Right cardiac atrium (tissue), 5 donors: ENCODE results near the gene PCNX4. TPM values are rescaled to one million over a fixed set of nuclear protein-coding genes. Genes with fewer than 3 reads are reported as not detected.
"Not testable (repeated sequence)": the region's sequence is repeated elsewhere in the genome, so short reads cannot be mapped to it uniquely, and the experiment has no call there.

ENCODE experiments used
- ATAC-seq, 2 donors: fragments of 200-7000 bp; cut with Tn5 transposase; one replicate each; pipeline versions ENCODE4 v1.8.0 to v1.9.1; 2020; ENCODE audit warnings: moderate library complexity in 2 of 2, mild to moderate bottlenecking in 1 of 2
- DNase-seq, 3 donors: peaks; one replicate each; pipeline ENCODE4 v3.0.0-alpha.2; 2020
- H3K27ac ChIP-seq: one replicate; pipeline ENCODE4 v1.5.1; 2013; ENCODE audit warnings: mild to moderate bottlenecking, low read length, control low read depth, moderate library complexity
- H3K27me3 ChIP-seq: one replicate; pipeline ENCODE4 v1.6.1; 2013; ENCODE audit not compliant: control insufficient read depth, insufficient read depth
- H3K4me1 ChIP-seq: one replicate; pipeline ENCODE4 v1.6.1; 2013; ENCODE audit warnings: low read length; ENCODE audit not compliant: control insufficient read depth, insufficient read depth
- H3K4me3 ChIP-seq: one replicate; pipeline ENCODE4 v1.5.1; 2013; ENCODE audit warnings: low read length, control low read depth
- H3K9me3 ChIP-seq: one replicate; pipeline ENCODE4 v1.6.1; 2013; ENCODE audit warnings: low read length; ENCODE audit not compliant: control insufficient read depth
- WGBS: extraction: QIAGEN DNeasy Blood & Tissue Kit; methylation state at CpG from one replicate; pipeline ENCODE4 v1.1.7; 2013; 5-methylcytosine and 5-hydroxymethylcytosine counted together
- intact Hi-C, 4 donors: fragments of 100-400 bp; cut with DNase I; formaldehyde crosslinking; loops; one replicate each; pipeline versions ENCODE4 v1.11.0 to v1.14.0; 2022 to 2023
- polyA plus RNA-seq: library from polyadenylated mRNA; stranded (reverse); fragments of 200-250 nt; gene quantifications from one replicate; pipeline ENCODE4 v1.2.3, GENCODE V29; 2013
- total RNA-seq, 4 donors: library from RNA; stranded (reverse); fragmentation: NEBNext Ultra II Directional; extraction: Animal tissue kit (Norgen Biotek cat#: 25700); gene quantifications; one replicate each; pipeline ENCODE4 v1.2.1, GENCODE V29; 2021
- donor health status: healthy with polysubstance abuse.
- donor health status: DM: no; HTN: yes; CAD: no.
- donor health status: DM: no; HTN: no; CAD: no.
- donor health status: DM: no; HTN: yes; CAD: no; lungs with severe emphysema.
- donor health status: DM: yes; HTN: yes; CAD: no.

PCNX4 gene
- total and polyA plus RNA-seq, 5 donors = 19.5 to 41.3 (median 32.4) TPM

- H3K4me1 ChIP-seq, H3K4me3 ChIP-seq, DNase-seq, ATAC-seq, H3K27ac ChIP-seq, H3K9me3 ChIP-seq, H3K27me3 ChIP-seq: not testable (repeated sequence)
- intact Hi-C loops = loop anchor here in 2 of 4 donors (10.0 kb wide), 1 partner anchor 65 kb away; the partner anchor contains the start of gene DHRS7 (in 2 of the 2)
- WGBS = 96% methylated on average over 7 of the region's 7 CpGs
Observed at GRCh38 chr14:60099855-60100254, 8.1 kb downstream of the PCNX4 start.

GRCh38 chr14:60101786-60102185 is 10.1 kb downstream of the PCNX4 start:
- DNase-seq = no peak
- no peak overlapping the region for H3K4me3 ChIP-seq
- intact Hi-C loops = no loop called here
- no peaks in the 10 kb centered on the region for H3K9me3 ChIP-seq
- H3K27ac ChIP-seq = no peak overlapping the region
- H3K27me3 ChIP-seq = no peaks in the 10 kb centered on the region
- 77% methylated on average over 1 of the region's 1 CpG for WGBS
- peaks cover 3% of the 10 kb centered on the region for H3K4me1 ChIP-seq
- no peak for ATAC-seq

- H3K27me3 ChIP-seq = no peaks in the 10 kb centered on the region
- H3K4me1 ChIP-seq = peaks cover 3% of the 10 kb centered on the region
- H3K27ac ChIP-seq = no peak overlapping the region
- H3K9me3 ChIP-seq = no peaks in the 10 kb centered on the region
- ATAC-seq = no peak
- H3K4me3 ChIP-seq = no peak overlapping the region
- 24% methylated on average over 2 of the region's 2 CpGs for WGBS
- intact Hi-C loops = no loop called here
- no peak for DNase-seq
Observed at GRCh38 chr14:60102389-60102788, 10.7 kb downstream of the PCNX4 start.

DNA sequence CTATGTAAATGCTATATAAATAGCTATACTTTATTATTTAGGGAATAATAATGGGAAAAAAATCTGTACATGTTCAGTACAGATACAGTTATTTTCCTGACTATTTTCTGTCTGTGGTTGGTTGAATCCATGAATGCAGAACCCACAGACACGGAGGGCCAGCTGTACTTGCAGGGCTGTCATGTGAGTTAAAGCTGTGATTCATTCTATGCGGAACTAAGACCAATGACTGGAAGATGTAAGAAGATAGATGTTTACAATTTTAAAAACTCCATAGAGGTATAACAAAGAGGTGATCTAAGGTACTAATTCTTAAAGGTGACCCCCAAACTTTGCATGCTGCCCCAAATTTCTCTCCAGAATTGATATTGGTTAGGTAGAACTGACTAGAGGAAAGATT is 14.6 kb downstream of the PCNX4 start:
- DNase-seq (no peak), ATAC-seq (peak in 1 of 2 donors; percentile 63)
- 44% methylated on average over 2 of the region's 2 CpGs for WGBS
- no peak overlapping the region for H3K27ac ChIP-seq
- H3K4me1 ChIP-seq = peaks cover 3% of the 10 kb centered on the region
- no peaks in the 10 kb centered on the region for H3K27me3 ChIP-seq
- no peaks in the 10 kb centered on the region for H3K9me3 ChIP-seq
- H3K4me3 ChIP-seq = no peak overlapping the region
- intact Hi-C loops = no loop called here

DNA sequence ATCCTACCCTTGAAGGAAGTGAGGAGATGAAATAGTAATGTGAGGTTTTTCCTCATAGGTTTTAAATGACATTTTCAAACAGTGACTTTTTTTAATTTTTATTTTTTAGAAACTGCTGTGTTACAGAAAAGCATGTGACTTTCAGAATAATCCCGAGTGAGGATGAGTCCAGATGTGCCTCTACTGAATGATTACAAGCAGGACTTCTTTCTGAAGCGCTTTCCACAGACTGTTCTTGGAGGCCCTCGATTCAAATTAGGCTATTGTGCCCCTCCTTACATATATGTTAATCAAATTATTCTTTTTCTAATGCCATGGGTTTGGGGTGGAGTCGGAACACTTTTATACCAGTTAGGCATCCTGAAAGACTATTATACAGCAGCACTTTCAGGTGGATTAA is 15.8 kb downstream of the PCNX4 start:
- H3K27ac ChIP-seq = no peak overlapping the region
- ATAC-seq (no peak), DNase-seq (no peak)
- no peaks in the 10 kb centered on the region for H3K27me3 ChIP-seq
- intact Hi-C loops = no loop called here
- H3K9me3 ChIP-seq = no peaks in the 10 kb centered on the region
- peaks cover 3% of the 10 kb centered on the region for H3K4me1 ChIP-seq
- H3K4me3 ChIP-seq = no peak overlapping the region
- 83% methylated on average over 4 of the region's 4 CpGs for WGBS

DNA sequence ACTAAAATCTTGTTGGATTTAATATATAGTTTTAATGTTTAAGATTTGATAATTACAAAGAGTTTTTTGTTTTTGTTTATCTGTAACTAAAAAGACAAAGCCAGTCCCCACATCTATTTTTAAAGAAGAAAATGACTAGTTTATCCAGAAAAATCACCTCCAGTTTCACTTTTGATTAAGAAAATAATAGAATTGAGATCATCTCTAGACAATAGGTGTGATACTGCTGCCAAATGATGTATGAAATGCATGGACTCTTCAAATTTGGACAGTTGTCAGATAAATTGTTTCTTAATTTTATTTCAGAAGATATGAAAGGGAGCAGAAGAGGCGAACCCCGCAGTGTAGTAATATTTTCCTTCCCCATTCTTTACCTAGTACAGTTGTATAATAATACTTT is 20.0 kb downstream of the PCNX4 start:
- Histone ChIP-seq H3K27ac (no peak overlapping the region), H3K4me1 (no peaks in the 10 kb centered on the region), H3K27me3 (no peaks in the 10 kb centered on the region), H3K4me3 (peak overlapping the region; percentile 15), H3K9me3 (no peaks in the 10 kb centered on the region)
- WGBS = 71% methylated on average over 2 of the region's 2 CpGs
- intact Hi-C loops = no loop called here
- DNase-seq (no peak), ATAC-seq (no peak)

DNA sequence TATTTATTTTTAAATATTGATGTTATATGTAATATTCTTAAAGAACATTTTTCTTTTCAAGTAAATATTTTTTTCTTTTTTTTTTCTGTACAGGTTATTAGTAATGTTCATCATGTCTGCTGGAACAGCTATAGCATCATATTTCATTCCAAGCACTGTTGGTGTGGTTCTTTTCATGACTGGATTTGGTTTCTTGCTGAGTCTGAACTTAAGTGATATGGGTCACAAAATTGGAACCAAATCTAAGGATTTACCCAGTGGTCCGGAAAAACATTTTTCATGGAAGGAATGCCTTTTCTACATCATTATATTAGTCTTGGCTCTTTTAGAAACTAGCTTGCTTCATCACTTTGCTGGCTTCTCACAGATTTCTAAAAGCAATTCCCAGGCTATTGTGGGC is 23.2 kb downstream of the PCNX4 start:
- ATAC-seq = no peak
- 0% methylated on average over 1 of the region's 1 CpG for WGBS

DNA sequence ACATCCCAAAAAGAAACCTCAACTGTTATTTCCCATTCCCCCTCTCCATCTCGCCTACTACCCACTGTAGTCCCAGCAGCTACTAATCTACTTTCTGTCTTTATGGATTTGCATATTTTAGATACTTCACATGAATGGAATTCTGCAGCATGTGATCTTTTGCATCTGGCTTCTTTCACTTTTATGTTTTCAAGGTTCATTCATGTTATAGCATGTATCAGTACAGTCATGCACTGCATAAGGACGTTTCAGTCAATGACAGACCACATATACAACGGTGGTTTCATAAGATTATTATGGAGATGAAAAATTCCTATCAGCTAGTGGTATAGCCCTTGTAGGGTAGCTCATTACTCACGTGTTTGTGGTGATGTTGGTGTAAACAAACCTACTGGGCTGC is 24.5 kb downstream of the PCNX4 start:
- WGBS = 77% methylated on average over 4 of the region's 4 CpGs
- intact Hi-C loops = no loop called here
- H3K4me1 ChIP-seq = no peaks in the 10 kb centered on the region

More for the DNA sequence above, 23.2 kb downstream of the PCNX4 start:
- Histone ChIP-seq H3K9me3 (no peaks in the 10 kb centered on the region), H3K4me1 (no peaks in the 10 kb centered on the region), H3K27ac (no peak overlapping the region), H3K4me3 (no peak overlapping the region), H3K27me3 (no peaks in the 10 kb centered on the region)
- intact Hi-C loops = no loop called here
- no peak for DNase-seq

DNA sequence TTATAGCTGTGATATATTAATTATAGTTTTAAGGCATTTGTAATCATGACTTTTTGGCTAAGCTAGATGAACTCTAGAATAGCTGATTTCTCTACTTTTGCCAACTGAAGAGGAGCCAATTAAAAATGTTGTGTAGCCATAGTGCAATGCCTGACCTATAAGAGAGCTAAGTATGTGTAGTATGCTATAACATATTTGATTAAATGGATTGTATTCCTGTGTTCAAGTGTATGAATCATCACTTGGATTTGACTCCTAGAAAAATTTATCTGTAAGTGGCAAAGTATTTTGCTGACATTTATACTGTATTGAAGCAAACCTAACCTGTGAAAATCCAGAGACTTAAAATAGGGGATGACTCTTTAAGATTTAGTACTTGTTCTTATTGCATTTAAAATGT is 34.2 kb downstream of the PCNX4 start:
- DNase-seq (no peak), ATAC-seq (no peak)
- intact Hi-C loops = no loop called here
- Histone ChIP-seq H3K9me3 (no peaks in the 10 kb centered on the region), H3K27ac (no peak overlapping the region), H3K4me3 (no peak overlapping the region), H3K27me3 (no peaks in the 10 kb centered on the region), H3K4me1 (no peaks in the 10 kb centered on the region)

More for the DNA sequence above, 24.5 kb downstream of the PCNX4 start:
- ATAC-seq = no peak
- no peak overlapping the region for H3K4me3 ChIP-seq
- no peaks in the 10 kb centered on the region for H3K9me3 ChIP-seq
- H3K27me3 ChIP-seq = no peaks in the 10 kb centered on the region
- no peak for DNase-seq
- no peak overlapping the region for H3K27ac ChIP-seq

DNA sequence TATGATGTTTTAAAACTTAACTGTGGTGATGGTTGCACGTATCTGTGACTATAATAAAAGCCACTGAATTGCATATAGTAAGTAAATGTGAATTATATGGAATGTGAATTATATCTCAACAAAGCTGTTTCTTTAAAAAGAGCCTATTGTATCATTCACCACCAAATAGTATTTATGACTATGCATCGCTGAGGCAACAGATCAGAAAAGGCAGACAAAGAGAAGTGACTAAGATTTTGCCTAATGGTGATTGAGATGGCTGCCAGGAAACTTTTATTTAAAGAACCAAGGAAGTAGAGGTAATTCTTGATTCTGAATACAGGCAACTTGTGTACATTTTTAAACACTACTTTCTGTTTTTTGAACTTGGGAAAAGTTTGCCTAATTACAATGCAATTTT is 41.8 kb downstream of the PCNX4 start:
- ATAC-seq (no peak), DNase-seq (no peak)
- intact Hi-C loops = no loop called here
- Histone ChIP-seq H3K9me3 (no peaks in the 10 kb centered on the region), H3K4me3 (no peak overlapping the region), H3K27ac (no peak overlapping the region), H3K4me1 (no peaks in the 10 kb centered on the region), H3K27me3 (no peaks in the 10 kb centered on the region)
- WGBS = 93% methylated on average over 2 of the region's 2 CpGs

GRCh38 chr14:60134702-60135101 is 43.0 kb downstream of the PCNX4 start:
- DNase-seq = no peak
- 97% methylated on average over 3 of the region's 3 CpGs for WGBS
- no peak for ATAC-seq
- Histone ChIP-seq H3K9me3 (no peaks in the 10 kb centered on the region), H3K4me3 (no peak overlapping the region), H3K27ac (no peak overlapping the region), H3K27me3 (no peaks in the 10 kb centered on the region), H3K4me1 (no peaks in the 10 kb centered on the region)
- intact Hi-C loops = no loop called here

DNA sequence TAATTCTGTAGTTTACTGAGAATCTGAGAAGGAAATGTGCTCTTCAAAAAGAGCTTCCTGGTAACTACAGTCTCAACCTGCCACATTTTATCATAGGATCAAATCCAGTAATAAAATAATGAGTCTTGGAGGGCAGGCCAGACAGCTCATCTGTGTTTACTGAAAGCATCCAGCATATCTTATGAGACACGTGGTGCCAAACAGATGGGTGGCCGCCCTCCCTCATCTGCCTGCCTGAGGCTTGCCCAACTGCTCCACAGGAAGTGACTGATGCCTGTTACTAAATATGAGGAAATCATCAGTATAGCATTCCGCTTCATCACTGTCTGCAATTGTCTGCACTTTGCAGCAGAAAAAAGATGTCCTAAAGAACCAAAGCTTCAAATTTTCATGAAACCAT is 60.0 kb downstream of the PCNX4 start:
- ATAC-seq (peak; percentile 90 to 92), DNase-seq (peak; percentile 73 to 79 (median 78))
- no peak overlapping the region for H3K4me3 ChIP-seq
- H3K4me1 ChIP-seq = peaks cover 2% of the 10 kb centered on the region
- H3K27me3 ChIP-seq = no peaks in the 10 kb centered on the region
- no peaks in the 10 kb centered on the region for H3K9me3 ChIP-seq
- H3K27ac ChIP-seq = no peak overlapping the region
- WGBS = 36% methylated on average over 3 of the region's 3 CpGs
- intact Hi-C loops = no loop called here
